Measurements from ENCODE around the gene ATG4D.
"Not testable (repeated sequence)": the region's sequence is repeated elsewhere in the genome, so short reads cannot be mapped to it uniquely, and the experiment has no call there.

ATG4D gene

GRCh38 chr19:10552510-10553053 lies 8.9 kb downstream of the ATG4D start:
- peak; percentile 69 for DNase-seq (ENCODE audit: low spot score)

DNA sequence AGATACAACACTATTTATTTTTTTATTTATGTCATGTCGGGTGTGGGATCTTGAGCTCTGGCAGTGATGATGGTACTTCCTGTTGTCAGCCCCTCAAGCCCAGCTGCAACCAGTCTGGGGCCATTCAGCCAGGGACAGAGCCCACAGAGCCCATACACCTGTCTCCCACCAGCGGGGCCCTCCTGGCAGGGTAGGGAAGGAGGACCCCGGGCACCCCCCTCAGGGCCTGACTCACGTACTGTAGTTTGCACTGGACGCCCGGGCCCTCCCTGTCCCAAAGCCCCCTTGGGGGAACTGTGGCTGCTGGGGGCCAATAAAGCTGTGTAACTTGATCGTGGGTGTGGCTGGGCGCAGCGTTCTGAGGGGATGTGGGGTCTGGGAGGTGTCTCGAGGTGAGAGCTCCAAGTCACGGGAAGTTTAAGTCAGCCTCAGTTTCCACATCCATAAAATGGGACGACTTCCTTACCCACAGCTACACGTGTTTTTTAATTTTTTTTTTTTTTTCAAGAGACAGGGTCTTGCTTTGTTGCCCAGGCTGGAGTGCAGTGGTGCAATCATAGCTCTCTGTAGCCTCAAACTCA lies 9.5 kb downstream of the ATG4D start:
- no peak for DNase-seq (ENCODE audit: low spot score)

DNA sequence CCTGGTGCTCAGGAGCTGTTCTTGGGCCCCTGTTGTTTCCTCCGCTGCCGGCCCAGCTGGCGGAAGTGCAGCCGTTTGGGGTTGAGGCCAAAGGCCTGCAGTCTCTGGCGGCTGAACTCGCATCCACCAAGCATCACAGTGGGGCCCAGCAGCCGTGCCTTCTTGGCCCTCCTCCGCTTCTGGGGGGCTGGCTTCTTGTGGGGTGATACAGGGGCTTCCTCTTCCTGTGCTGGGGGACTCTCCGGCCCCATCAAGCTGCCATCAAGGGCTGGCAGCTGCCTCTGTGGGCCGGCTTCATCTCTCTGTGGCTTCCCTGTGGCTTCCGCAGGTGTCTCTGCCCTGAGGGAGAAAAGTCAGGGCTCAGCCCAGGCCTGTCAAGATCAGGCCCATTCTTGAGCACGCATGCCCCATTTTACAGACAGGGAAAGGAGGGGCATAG lies 10.3 kb downstream of the ATG4D start:
- DNase-seq (ENCODE audit: low spot score) = no peak

DNA sequence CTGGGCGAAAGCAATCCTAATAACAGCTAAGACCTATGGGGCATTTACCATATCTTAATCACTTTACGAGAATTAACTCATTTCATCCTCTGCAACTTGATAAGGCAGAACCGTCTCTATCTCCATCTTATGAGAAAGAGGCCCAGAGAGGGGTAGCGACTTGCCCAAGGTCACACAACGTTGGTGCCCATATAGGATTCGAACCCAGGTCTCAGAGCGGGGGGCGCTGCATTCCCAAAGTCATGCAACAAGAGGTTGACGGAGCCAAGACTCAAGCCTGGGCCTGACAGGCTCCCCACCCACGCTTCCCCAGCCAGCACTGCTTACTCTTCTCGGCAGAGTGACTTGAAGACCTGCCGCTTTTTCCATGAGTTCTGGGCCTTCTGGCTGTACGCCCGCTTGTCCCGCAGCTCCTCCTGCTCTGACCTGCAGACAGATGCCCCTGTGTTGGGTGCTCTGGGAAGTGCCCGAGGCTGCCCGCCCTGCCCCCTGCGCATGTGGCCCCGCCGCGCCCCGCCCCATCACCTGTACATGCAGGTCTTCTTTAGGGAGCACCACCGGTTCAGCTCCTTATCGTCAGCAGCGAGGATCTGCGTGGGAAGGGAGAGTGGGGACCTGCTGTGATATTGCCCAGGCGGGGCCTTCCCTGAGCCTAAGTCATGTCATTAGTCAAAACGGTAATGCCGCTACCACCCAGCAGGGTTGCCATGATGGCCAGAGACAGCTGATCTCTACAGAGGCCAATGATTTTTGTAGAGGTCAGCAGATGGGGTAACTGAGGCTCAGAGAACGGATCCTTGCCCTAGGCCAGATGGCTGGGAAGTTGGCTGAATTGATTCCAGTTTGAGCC lies 11.3 kb downstream of the ATG4D start:
- no peak for DNase-seq (ENCODE audit: low spot score)

GRCh38 chr19:10555610-10555973 lies 11.9 kb downstream of the ATG4D start:
- DNase-seq (ENCODE audit: low spot score) = no peak

- DNase-seq (ENCODE audit: low spot score) = no peak
Observed at GRCh38 chr19:10557603-10558197, 14.0 kb downstream of the ATG4D start.

DNA sequence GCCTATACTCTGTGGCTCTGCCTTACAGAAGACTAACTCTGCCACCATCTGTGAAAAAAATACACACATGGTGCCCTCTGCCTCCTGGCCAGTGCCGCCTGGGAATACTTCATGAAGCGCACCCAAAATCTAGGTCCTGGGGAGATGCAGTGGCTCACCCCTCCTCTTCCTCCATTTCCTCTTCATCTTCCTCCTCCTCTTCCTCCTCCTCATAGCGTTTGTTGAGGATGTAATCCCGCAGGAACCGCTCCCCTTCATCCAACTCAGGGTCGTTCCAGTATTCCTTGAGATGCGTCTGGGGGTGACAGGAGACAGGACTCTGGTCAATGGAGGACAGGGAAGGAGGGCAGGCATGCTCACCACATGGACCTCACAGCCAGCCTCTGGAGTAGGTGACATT lies 16.4 kb downstream of the ATG4D start:
- no peak for DNase-seq (ENCODE audit: low spot score)

DNA sequence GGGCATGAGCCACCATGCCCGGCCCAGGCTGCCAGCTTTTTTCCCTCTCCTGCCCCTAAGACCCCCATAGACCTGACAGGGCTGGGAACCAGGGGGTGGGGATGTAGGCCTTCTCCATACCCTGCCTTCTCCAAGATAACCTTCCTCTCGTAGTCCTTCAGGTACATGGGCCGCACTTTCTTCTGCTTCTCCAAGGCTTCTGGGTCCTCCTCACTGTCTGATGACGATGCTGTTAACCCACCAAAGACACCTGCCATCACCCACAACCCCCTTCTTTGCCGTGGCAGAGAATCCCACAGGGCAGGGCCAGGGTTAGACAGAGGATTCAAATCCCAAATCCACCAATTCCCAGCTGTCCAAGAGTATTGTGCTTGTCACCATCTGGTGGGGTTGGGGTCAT lies 18.9 kb downstream of the ATG4D start:
- DNase-seq (ENCODE audit: low spot score) = no peak

DNA sequence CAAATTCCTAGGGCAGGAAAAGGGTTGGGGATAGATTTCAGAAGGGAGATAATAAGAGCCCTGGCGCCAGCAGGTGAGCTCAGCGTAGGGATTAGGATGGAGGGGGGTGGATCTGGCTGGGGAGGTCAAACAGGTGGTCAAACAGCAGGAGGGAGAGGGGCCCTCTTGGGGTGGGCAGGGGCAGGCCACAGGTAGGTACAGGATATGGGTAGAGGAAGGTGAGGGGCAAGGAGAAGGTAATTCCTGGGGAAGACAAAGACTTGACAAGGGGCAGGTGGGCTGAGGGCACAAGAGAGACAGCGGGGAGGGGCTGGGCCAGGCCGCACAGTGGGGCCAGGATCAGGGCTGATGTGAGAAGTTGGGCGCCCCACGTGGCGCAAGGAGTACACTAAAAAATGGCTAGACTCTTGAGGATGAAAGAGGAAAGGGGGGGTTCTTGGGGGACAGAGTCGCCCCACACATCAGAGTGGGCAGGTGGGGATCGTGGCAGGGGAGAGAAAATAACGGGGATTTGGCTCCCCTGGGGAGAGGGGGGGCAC lies 21.4 kb downstream of the ATG4D start:
- DNase-seq (ENCODE audit: low spot score) = peak; percentile 73

- DNase-seq (ENCODE audit: low spot score) = peak; percentile 100
Observed at GRCh38 chr19:10565567-10566407, 22.1 kb downstream of the ATG4D start, which contains the start of gene KRI1. TSS of gene KRI1 (minus strand) at chr19:10566010. CDS start at chr19:10565999, 11 bp downstream.

DNA sequence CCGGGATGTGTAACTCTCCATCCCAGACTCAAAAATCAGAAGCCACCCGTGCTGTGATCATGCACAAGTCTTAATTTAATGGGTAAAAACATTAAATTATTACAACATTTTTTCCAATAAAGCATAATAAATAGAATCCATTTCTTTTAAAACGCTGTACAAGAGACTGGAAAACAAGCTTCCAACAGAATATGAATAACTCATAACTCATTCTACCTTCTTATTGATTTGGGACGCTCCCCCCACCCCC lies 22.6 kb downstream of the ATG4D start:
- DNase-seq (ENCODE audit: low spot score) = no peak

- DNase-seq (ENCODE audit: low spot score) = no peak
Observed at GRCh38 chr19:10566658-10567410, 23.1 kb downstream of the ATG4D start.

DNA sequence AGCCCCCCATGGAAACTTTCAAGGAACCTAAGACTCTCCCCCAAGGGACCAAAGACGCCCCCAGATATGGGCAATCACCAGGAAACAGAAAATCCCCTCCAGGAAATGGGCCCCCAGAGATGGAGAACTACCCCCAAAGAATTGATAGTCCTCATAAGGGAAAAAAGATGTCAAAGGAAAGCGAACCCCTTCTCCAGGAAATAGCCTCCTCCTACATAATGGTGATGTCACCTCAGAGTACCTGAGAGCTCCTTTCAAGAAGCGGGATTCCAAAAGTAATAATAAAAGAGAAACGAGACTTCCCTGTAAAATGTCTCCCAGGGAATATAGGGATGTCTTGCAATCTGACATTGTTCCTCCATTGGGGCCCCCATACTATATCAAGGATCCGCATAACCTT lies 24.0 kb downstream of the ATG4D start:
- no peak for DNase-seq (ENCODE audit: low spot score)

GRCh38 chr19:10568062-10568825 lies 24.5 kb downstream of the ATG4D start:
- DNase-seq (ENCODE audit: low spot score) = no peak

DNA sequence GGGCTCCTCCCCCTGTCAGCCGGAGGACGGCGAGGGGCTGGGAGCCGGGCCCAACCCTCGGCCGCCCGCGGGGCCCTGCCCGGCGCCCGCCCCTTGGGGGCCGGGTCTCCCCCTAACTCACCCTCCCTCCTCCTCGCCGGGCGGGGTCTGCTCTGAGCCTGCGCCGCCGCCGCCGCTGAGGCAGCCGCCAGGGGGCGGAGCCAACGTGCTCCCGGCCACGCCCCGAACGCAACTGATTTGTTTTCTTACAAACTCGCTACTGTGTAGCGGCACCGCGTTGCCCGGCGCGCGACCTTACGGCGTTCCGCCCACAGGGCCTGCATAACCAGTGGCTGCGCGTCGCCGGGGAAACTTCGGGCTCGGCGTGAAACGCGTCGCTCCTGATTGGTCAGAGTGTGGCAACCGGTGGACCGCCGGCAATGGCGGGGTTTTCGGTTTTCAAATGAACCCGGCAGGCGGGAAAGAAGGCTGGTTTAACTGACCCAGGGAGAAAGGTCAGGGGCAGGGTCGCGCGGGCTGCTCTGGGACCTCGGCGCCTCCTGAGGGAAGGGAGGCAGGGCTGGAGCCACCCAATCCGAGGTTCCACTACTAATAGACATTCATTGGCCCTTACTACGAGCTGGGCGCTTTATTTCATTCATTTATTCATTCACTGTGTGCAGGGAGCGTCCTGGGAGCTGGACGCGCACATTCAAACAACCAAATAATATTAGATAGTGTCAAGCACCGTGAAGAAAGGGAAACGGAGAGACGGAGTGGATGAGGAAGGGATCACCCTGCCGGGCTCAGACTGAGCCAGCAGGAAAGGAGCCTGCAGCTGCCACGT lies 25.3 kb downstream of the ATG4D start, which contains the start of gene CDKN2D:
TSS of gene CDKN2D (minus strand) at position 154 of the 826 bp plus-strand sequence. CDS start 326 bp downstream, outside the sequence.
- DNase-seq (ENCODE audit: low spot score) = peak; percentile 95

DNA sequence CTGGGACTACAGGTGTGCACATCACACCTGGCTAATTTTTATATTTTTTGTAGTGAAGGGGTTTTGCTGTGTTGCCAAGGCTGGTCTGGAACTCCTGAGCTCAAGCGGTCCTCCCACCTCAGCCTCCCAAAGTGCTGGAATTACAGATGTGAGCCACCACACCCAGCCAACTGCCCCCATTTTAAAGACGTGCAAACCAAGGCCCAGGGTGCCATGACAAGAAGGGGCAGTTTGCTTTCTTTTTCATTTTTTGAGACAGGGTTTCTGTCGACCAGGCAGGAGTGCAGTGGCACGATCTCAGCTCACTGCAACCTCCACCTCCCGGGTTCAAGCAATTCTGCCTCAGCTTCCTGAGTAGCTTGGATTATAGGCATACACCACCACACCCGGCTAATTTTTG lies 30.1 kb downstream of the ATG4D start:
- DNase-seq (ENCODE audit: low spot score) = not testable (repeated sequence)

DNA sequence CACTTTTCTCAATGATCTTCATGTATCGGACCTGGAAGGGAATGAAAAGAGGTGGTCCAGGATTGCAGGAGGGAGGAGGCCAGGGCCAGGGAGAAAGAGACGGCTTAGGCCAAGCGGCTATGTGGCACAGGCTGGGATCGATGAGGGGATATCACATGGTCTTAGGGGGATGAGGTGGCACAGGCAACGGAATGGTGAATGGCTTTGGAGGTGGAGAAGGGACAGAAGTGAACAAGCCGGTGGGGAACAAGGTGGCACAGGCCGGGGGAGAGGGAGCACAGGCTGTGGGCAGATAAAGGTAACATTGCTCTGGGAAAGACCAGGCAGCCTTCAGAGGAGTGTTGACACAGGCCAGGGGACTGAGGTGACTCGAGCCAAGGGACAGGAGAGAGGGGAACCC lies 30.8 kb downstream of the ATG4D start:
- DNase-seq (ENCODE audit: low spot score) = no peak

DNA sequence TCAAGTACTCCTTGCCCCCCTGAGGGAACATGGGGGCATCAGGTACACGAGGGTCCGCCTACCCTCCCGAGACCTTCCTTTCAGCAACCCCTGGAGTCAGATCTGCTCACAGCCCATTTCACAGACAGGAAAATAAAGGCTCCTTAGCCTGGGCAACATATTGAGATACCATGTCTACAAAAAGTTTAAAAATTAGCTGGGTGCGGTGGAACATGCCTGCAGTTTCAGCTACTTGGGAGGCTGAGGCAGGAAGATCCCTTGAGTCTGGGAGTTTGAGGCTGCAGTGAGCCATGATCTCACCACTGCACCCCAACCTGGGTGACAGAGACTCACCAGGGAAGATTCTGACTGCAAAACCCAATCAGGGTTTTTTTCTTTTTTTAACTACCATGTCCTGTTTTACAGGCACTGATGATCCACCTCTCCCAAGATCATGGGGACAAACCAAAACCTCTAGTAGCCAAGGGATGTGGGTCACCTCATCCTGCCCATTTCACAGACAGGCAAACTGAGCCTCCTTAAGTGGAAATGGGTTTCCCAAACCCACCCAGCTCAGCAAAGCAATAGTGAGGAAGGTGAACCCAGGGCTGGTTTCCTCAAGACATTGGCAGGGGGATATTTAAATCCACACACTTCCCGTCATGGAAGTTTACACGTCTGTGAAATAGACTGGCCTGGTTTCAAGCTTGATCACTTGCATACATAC lies 31.5 kb downstream of the ATG4D start:
- no peak for DNase-seq (ENCODE audit: low spot score)

DNA sequence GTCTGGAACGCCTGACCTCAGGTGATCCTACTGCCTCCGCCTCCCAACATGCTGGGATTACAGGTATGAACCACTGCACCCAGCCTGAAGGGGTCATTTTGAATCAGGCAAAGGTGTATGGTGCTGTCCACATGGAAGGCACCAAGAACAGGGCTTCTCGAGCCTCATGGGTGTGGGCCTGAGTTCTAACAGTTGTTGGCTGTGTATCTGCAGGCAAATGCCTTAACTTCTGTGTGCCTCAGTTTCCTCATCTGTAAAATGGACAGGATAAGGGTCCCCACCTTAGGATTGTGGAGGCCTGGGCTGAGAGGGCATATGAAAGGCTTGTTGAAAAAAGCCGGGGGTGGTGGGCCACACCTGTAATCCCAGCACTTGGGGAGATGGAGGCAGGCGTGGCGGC lies 34.2 kb downstream of the ATG4D start:
- DNase-seq (ENCODE audit: low spot score) = no peak

Measured in AG08396 (cell line).